Tibial nerve (tissue), 4 donors: ENCODE measurements around the gene CCRL2.

ENCODE experiments used
- CTCF ChIP-seq, 5 experiments: fragments of 200-600 bp in 3 of 5; fragments of 450-650 bp in 2 of 5; sonication (generic) in 3 of 5; IDR thresholded peaks; one replicate each; pipeline ENCODE4 v1.5.1; 2016 to 2019; ENCODE audit warnings: antibody characterized with exemption in 5 of 5, mild to moderate bottlenecking in 3 of 5, moderate library complexity in 2 of 5
- EP300 ChIP-seq, 2 donors: sonication (generic); formaldehyde crosslinking; IDR thresholded peaks; one replicate each; pipeline ENCODE4 v1.6.1; 2017; ENCODE audit warnings: antibody characterized with exemption in 2 of 2, mild to moderate bottlenecking in 1 of 2

- TF ChIP-seq CTCF (IDR thresholded peaks at IDR 0.05) (no peak), EP300 (IDR thresholded peaks at IDR 0.05) (no peak)
Measured at GRCh38 chr3:46370839-46371518, 36.1 kb upstream of the CCRL2 start, which contains the start of gene CCR5.
